Neural crest cell (in vitro differentiated cells): ENCODE results near the gene APLF. TPM values are rescaled to one million over a fixed set of nuclear protein-coding genes. Genes with fewer than 3 reads are reported as not detected.
A peak's percentile ranks its signal among the peaks of the same experiment; 100 is the strongest.
"Not testable (repeated sequence)": the region's sequence is repeated elsewhere in the genome, so short reads cannot be mapped to it uniquely, and the experiment has no call there.

ENCODE experiments used
- DNase-seq: peaks from one replicate; pipeline ENCODE4 v3.0.0; 2021; ENCODE audit warnings: low read depth, mixed read lengths, low spot score
- H3K27ac Mint-ChIP-seq: one replicate; pipeline ENCODE4 v1.8.0; 2021; ENCODE audit warnings: mild to moderate bottlenecking, mixed read lengths; ENCODE audit not compliant: unreplicated experiment
- H3K27me3 Mint-ChIP-seq: 2 replicates; pipeline ENCODE4 v1.8.0; 2021; ENCODE audit warnings: low read depth, mild to moderate bottlenecking, mixed read lengths
- H3K36me3 Mint-ChIP-seq: 2 replicates; pipeline ENCODE4 v1.8.0; 2021; ENCODE audit warnings: low read depth, mild to moderate bottlenecking, mixed read lengths
- H3K4me1 Mint-ChIP-seq: 2 replicates; pipeline ENCODE4 v1.8.0; 2021; ENCODE audit warnings: mixed read lengths
- H3K4me3 Mint-ChIP-seq: one replicate; pipeline ENCODE4 v1.8.0; 2021; ENCODE audit warnings: mild to moderate bottlenecking, mixed read lengths
- H3K9me3 Mint-ChIP-seq: 2 replicates; pipeline ENCODE4 v1.8.0; 2021; ENCODE audit warnings: mixed read lengths
- total RNA-seq: library from RNA; stranded (reverse); gene quantifications from 2 replicates; pipeline ENCODE4 v1.2.1, GENCODE V29; 2021
- TF ChIP-seq, protein P1 (sequence below): fragments of 200-600 bp; sonication (generic); conservative IDR thresholded peaks from 2 replicates; pipeline ENCODE4 v1.5.0; 2021; ENCODE audit warnings: antibody characterized with exemption, mild to moderate bottlenecking

The APLF gene
- total RNA-seq, 1 donor from 2014 or later = 6.9 TPM

DNA sequence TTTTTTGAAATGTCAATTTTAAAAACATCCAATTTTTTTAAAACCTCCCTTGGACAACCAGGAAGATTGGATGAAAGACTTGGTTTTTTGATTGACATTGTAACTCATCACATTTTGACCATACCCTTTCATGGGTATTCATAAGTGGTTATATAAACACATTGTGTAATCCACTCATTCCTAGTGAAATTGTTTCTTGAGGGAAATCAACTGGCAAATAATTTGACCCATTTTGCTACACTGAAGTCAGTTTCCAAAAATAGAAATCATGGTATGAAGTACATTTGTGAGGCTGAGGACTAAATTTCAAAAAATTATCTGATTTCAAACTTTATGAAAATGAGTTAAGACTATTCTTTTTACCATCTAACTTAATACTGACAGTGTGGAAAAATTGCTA lies 31.8 kb upstream of the APLF start:
- Mint-ChIP-seq H3K36me3 (no peaks in the 10 kb centered on the region), H3K9me3 (no peaks in the 10 kb centered on the region), H3K27ac (no peak overlapping the region), H3K4me3 (no peak overlapping the region), H3K27me3 (peaks cover 3% of the 10 kb centered on the region), H3K4me1 (no peaks in the 10 kb centered on the region)
- DNase-seq = no peak
- TF ChIP-seq, protein P1, sequence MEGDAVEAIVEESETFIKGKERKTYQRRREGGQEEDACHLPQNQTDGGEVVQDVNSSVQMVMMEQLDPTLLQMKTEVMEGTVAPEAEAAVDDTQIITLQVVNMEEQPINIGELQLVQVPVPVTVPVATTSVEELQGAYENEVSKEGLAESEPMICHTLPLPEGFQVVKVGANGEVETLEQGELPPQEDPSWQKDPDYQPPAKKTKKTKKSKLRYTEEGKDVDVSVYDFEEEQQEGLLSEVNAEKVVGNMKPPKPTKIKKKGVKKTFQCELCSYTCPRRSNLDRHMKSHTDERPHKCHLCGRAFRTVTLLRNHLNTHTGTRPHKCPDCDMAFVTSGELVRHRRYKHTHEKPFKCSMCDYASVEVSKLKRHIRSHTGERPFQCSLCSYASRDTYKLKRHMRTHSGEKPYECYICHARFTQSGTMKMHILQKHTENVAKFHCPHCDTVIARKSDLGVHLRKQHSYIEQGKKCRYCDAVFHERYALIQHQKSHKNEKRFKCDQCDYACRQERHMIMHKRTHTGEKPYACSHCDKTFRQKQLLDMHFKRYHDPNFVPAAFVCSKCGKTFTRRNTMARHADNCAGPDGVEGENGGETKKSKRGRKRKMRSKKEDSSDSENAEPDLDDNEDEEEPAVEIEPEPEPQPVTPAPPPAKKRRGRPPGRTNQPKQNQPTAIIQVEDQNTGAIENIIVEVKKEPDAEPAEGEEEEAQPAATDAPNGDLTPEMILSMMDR = no peak

DNA sequence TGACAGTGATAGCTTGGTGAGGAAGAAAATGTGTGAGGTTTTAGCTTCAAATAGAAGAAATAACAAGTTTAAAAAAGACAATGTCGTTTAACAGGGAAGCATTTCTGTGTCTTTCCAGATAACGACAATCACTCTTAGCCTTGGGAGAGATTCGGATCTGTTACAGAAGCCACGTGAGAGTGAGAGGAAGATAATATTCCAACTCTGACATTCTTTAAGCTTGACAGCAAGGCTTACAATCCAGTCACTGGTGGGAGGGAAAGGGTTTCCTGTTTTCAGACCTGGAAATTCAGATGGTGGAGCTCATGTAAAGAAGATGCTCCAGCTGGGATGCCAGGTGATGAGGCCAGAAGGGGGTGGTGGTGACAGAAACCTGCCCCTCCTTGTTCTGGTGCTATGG lies 31.1 kb upstream of the APLF start:
- H3K4me1 Mint-ChIP-seq = no peaks in the 10 kb centered on the region
- H3K4me3 Mint-ChIP-seq = no peak overlapping the region
- no peak overlapping the region for H3K27ac Mint-ChIP-seq
- no peak for DNase-seq
- H3K27me3 Mint-ChIP-seq = peaks cover 3% of the 10 kb centered on the region
- no peaks in the 10 kb centered on the region for H3K9me3 Mint-ChIP-seq
- TF ChIP-seq, protein P1 = no peak
- H3K36me3 Mint-ChIP-seq = no peaks in the 10 kb centered on the region

DNA sequence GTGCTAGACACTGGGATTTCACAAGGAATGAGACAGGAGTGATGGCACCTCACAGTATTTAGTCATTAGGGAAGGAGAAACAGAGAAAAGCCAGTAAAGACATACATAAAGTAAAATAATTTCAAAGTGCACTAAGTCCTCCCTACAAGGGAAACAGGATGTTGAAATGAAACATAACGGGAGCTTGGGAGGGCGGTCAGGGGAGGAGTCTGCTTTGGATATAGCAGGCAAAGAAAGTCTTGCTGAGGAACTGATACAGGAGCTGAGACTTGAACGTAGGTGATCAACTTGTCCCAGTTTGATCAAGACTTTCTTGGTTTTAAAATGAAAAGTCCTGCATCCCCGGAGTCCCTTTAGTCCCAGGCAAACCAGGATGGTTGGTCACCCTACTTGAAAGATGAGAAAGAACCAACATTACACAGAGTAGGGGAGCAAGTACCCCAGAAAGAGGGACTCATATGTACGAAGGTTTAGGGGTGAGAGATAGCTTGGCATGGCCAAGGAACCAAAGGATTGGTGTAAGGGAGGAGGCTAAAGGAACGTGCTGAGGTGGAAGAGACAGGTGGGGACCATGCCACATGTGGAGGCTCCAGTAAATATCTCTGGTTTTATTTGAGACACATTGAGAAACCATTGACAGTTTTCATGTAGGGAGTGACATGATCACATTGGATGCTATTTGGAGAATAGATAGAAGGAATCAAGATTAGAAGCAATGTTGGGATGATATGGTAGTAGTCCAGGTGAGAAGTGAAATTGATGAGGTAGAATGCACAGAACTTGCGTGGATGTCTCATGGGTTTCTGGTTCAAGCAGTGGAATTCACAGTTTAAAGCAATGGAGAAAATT lies 28.7 kb upstream of the APLF start:
- no peak for DNase-seq
- no peak overlapping the region for H3K27ac Mint-ChIP-seq
- no peaks in the 10 kb centered on the region for H3K9me3 Mint-ChIP-seq
- H3K27me3 Mint-ChIP-seq = peaks cover 10% of the 10 kb centered on the region
- no peaks in the 10 kb centered on the region for H3K4me1 Mint-ChIP-seq
- TF ChIP-seq, protein P1 = no peak
- H3K36me3 Mint-ChIP-seq = no peaks in the 10 kb centered on the region
- no peak overlapping the region for H3K4me3 Mint-ChIP-seq

DNA sequence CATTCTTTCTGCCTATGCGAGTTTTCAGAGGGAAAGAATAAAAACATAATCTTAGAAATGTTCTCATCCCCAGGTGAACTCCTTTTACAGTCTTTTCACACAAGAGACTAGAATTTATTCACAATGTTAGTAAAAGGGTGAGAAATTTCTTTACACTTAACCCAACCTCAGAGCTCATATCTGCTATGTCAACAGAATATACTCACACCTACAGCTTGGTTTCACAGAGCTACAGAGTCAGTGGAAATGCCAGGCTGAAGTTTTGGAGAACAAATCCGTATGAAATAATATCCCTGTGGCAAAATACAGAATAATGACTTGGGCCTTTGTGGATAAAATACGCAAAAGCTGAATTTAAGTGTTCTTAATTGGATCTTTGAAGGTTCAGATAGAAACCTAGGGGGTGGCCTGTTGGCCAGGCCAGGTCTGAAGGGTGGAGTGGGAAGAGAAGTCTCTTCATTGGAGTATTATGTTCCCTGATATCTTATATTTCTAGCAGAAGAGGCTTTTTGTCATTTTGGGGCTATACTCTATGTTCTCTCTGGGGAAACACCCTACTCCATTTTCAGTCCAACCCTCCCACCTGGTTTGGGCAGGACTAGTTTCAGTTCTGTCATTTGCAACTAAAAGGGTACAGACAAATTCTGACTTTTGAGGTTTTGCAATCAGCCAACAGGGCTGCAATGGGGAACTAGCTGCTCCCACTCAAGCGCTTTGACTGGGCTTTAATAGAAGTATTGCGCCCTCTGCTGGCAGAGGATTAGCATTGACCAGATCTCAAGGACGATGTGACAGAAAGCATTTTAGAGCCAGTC lies 26.0 kb upstream of the APLF start:
- peak; percentile 88 for DNase-seq
- Mint-ChIP-seq H3K4me1 (no peaks in the 10 kb centered on the region), H3K36me3 (no peaks in the 10 kb centered on the region), H3K9me3 (no peaks in the 10 kb centered on the region), H3K4me3 (no peak overlapping the region), H3K27ac (no peak overlapping the region), H3K27me3 (peaks cover 14% of the 10 kb centered on the region)
- TF ChIP-seq, protein P1 = peak; percentile 94

DNA sequence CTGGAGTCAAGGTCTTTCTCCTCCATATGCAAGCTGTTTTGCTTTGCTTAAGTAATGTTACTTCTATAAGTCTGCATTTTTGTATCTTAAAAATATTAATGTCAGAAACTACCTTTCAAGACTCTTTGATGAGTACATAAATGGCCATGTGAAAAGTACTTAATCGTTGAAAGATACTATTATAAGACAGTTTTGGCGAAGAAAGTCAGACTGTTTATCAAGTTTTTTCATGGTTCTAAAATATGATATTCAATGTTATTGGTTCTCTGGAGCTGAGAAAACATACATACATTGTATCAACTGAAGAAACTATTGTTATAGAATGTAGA lies 25.4 kb upstream of the APLF start:
- Mint-ChIP-seq H3K4me1 (no peaks in the 10 kb centered on the region), H3K27me3 (peaks cover 15% of the 10 kb centered on the region), H3K4me3 (no peak overlapping the region), H3K9me3 (no peaks in the 10 kb centered on the region), H3K36me3 (no peaks in the 10 kb centered on the region), H3K27ac (no peak overlapping the region)
- TF ChIP-seq, protein P1 = no peak
- DNase-seq = no peak

DNA sequence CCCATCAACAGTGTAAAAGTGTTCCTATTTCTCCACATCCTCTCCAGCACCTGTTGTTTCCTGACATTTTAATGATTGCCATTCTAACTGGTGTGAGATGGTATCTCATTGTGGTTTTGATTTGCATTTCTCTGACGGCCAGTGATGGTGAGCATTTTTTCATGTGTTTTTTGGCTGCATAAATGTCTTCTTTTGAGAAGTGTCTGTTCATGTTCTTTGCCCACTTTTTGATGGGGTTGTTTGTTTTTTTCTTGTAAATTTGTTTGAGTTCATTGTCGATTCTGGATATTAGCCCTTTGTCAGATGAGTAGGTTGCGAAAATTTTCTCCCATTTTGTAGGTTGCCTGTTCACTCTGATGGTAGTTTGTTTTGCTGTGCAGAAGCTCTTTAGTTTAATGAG lies 21.0 kb upstream of the APLF start:
- not testable (repeated sequence) for H3K4me1 Mint-ChIP-seq, H3K9me3 Mint-ChIP-seq, H3K27ac Mint-ChIP-seq, DNase-seq, H3K36me3 Mint-ChIP-seq, H3K4me3 Mint-ChIP-seq
- H3K27me3 Mint-ChIP-seq = peaks cover 14% of the 10 kb centered on the region
